HEK293 (cell line): Measurements from ENCODE around the gene FBXW5.

Source experiments
- ATF2 ChIP-seq: fragments of 450-650 bp; formaldehyde crosslinking; IDR thresholded peaks from 2 replicates; pipeline ENCODE4 v1.5.1; 2016; ENCODE audit warnings: missing biosample characterization, missing genetic modification characterization, low read depth
- BCL11A ChIP-seq: fragments of 450-650 bp; formaldehyde crosslinking; IDR thresholded peaks from 2 replicates; pipeline ENCODE4 v1.5.1; 2016; ENCODE audit warnings: low read depth, missing biosample characterization, missing genetic modification characterization
- BCL6B ChIP-seq: fragments of 450-650 bp; formaldehyde crosslinking; IDR thresholded peaks from 2 replicates; pipeline ENCODE4 v1.5.1; 2017; ENCODE audit warnings: missing biosample characterization, missing genetic modification characterization
- GFI1B ChIP-seq: fragments of 450-650 bp; formaldehyde crosslinking; IDR thresholded peaks from 2 replicates; pipeline ENCODE4 v1.5.1; 2016; ENCODE audit warnings: missing biosample characterization, missing genetic modification characterization
- HOXD13 ChIP-seq: sonication (generic); formaldehyde crosslinking; IDR thresholded peaks from 2 replicates; pipeline ENCODE4 v1.8.0; 2022; ENCODE audit warnings: missing genetic modification reagents, borderline replicate concordance
- INSM2 ChIP-seq: fragments of 450-650 bp; formaldehyde crosslinking; IDR thresholded peaks from 2 replicates; pipeline ENCODE4 v1.5.1; 2016; ENCODE audit warnings: missing biosample characterization, missing genetic modification characterization
- KLF10 ChIP-seq: fragments of 450-650 bp; IDR thresholded peaks from 2 replicates; pipeline ENCODE4 v1.5.1; 2018; ENCODE audit warnings: missing biosample characterization, mild to moderate bottlenecking, missing genetic modification characterization
- PRDM6 ChIP-seq: fragments of 450-650 bp; formaldehyde crosslinking; IDR thresholded peaks from 2 replicates; pipeline ENCODE4 v1.5.1; 2017; ENCODE audit warnings: missing biosample characterization, missing genetic modification characterization
- REPIN1 ChIP-seq: fragments of 450-650 bp; formaldehyde crosslinking; IDR thresholded peaks from 2 replicates; pipeline ENCODE4 v1.5.1; 2017; ENCODE audit warnings: missing biosample characterization, missing genetic modification characterization, low read depth
- SCRT1 ChIP-seq: fragments of 450-650 bp; formaldehyde crosslinking; IDR thresholded peaks from 2 replicates; pipeline ENCODE4 v1.5.1; 2016; ENCODE audit warnings: missing biosample characterization, missing genetic modification characterization, borderline replicate concordance
- ZBTB21 ChIP-seq: fragments of 450-650 bp; formaldehyde crosslinking; IDR thresholded peaks from 2 replicates; pipeline ENCODE4 v1.5.1; 2017; ENCODE audit warnings: missing biosample characterization, missing genetic modification characterization
- ZNF18 ChIP-seq: fragments of 450-650 bp; formaldehyde crosslinking; IDR thresholded peaks from 2 replicates; pipeline ENCODE4 v1.5.1; 2016; ENCODE audit warnings: missing biosample characterization, missing genetic modification characterization
- ZNF324 ChIP-seq: fragments of 450-650 bp; formaldehyde crosslinking; IDR thresholded peaks from 2 replicates; pipeline ENCODE4 v1.5.1; 2016; ENCODE audit warnings: missing biosample characterization, missing genetic modification characterization
- ZNF354C ChIP-seq: fragments of 450-650 bp; formaldehyde crosslinking; IDR thresholded peaks from 2 replicates; pipeline ENCODE4 v1.5.1; 2016; ENCODE audit warnings: missing biosample characterization, missing genetic modification characterization, low read depth, borderline replicate concordance
- ZNF362 ChIP-seq: fragments of 450-650 bp; formaldehyde crosslinking; IDR thresholded peaks from 2 replicates; pipeline ENCODE4 v1.5.1; 2016; ENCODE audit warnings: missing biosample characterization, missing genetic modification characterization
- ZNF394 ChIP-seq: fragments of 450-650 bp; formaldehyde crosslinking; IDR thresholded peaks from 2 replicates; pipeline ENCODE4 v1.5.1; 2016; ENCODE audit warnings: missing biosample characterization, missing genetic modification characterization, mild to moderate bottlenecking, moderate library complexity, borderline replicate concordance
- ZNF473 ChIP-seq: fragments of 450-650 bp; formaldehyde crosslinking; IDR thresholded peaks from 2 replicates; pipeline ENCODE4 v1.5.1; 2017; ENCODE audit warnings: missing biosample characterization, missing genetic modification characterization
- ZNF510 ChIP-seq: fragments of 450-650 bp; formaldehyde crosslinking; IDR thresholded peaks from 2 replicates; pipeline ENCODE4 v1.5.1; 2018; ENCODE audit warnings: mild to moderate bottlenecking, missing genetic modification characterization, missing biosample characterization; ENCODE audit not compliant: insufficient replicate concordance
- ZNF521 ChIP-seq: fragments of 450-650 bp; formaldehyde crosslinking; IDR thresholded peaks from 2 replicates; pipeline ENCODE4 v1.5.1; 2017; ENCODE audit warnings: missing biosample characterization, mild to moderate bottlenecking, missing genetic modification characterization
- ZNF530 ChIP-seq: fragments of 450-650 bp; formaldehyde crosslinking; IDR thresholded peaks from 2 replicates; pipeline ENCODE4 v1.5.1; 2016; ENCODE audit warnings: low read depth, missing biosample characterization, missing genetic modification characterization
- ZNF561 ChIP-seq: fragments of 450-650 bp; IDR thresholded peaks from 2 replicates; pipeline ENCODE4 v1.5.1; 2018; ENCODE audit warnings: missing biosample characterization, missing genetic modification characterization, borderline replicate concordance
- ZNF571 ChIP-seq: fragments of 450-650 bp; formaldehyde crosslinking; IDR thresholded peaks from 2 replicates; pipeline ENCODE4 v1.5.0; 2017; ENCODE audit warnings: missing biosample characterization, missing genetic modification characterization
- ZNF600 ChIP-seq: fragments of 450-650 bp; formaldehyde crosslinking; IDR thresholded peaks from 2 replicates; pipeline ENCODE4 v1.5.1; 2016; ENCODE audit warnings: missing biosample characterization, missing genetic modification characterization
- ZNF654 ChIP-seq: fragments of 450-650 bp; formaldehyde crosslinking; IDR thresholded peaks from 2 replicates; pipeline ENCODE4 v1.5.1; 2016; ENCODE audit warnings: low read depth, missing biosample characterization, missing genetic modification characterization
- ZNF670 ChIP-seq: fragments of 450-650 bp; formaldehyde crosslinking; IDR thresholded peaks from 2 replicates; pipeline ENCODE4 v1.5.1; 2016; ENCODE audit warnings: missing biosample characterization, missing genetic modification characterization, low read depth
- ZNF830 ChIP-seq: fragments of 450-650 bp; IDR thresholded peaks from 2 replicates; pipeline ENCODE4 v1.5.0; 2018; ENCODE audit warnings: missing biosample characterization, missing genetic modification characterization, low read depth, mild to moderate bottlenecking, moderate library complexity
- ZSCAN16 ChIP-seq: fragments of 450-650 bp; formaldehyde crosslinking; IDR thresholded peaks from 2 replicates; pipeline ENCODE4 v1.5.1; 2016; ENCODE audit warnings: missing biosample characterization, missing genetic modification characterization
- ZSCAN4 ChIP-seq: fragments of 450-650 bp; formaldehyde crosslinking; IDR thresholded peaks from 2 replicates; pipeline ENCODE4 v1.5.1; 2017; ENCODE audit warnings: missing biosample characterization, missing genetic modification characterization

FBXW5 gene

GRCh38 chr9:136943291-136944211 is 987 bp downstream of the FBXW5 start (continued):
- TF ChIP-seq HOXD13 (CRISPR knock-in tag) = no peak
- TF ChIP-seq KLF10 (tag by site-specific recombination) = no peak
- TF ChIP-seq ZNF600 (tag by site-specific recombination) = peak; percentile 70; the same call in 1 of the 2 replicates
- no peak for TF ChIP-seq PRDM6 (tag by site-specific recombination)
- TF ChIP-seq GFI1B (tag by site-specific recombination) = no peak
- no peak for TF ChIP-seq ZBTB21 (tag by site-specific recombination)
- TF ChIP-seq ZNF324 (tag by site-specific recombination) = peak; percentile 64; the same call in 1 of the 2 replicates
- no peak for TF ChIP-seq ZSCAN16
- 0 out of 2 replicates have a peak, but pooled peaks have one; percentile 6 for TF ChIP-seq BCL11A (tag by site-specific recombination)
- TF ChIP-seq ZNF473 = no peak
- TF ChIP-seq ZSCAN4 = no peak
- no peak for TF ChIP-seq ATF2 (tag by site-specific recombination)
- TF ChIP-seq ZNF521 (tag by site-specific recombination) = no peak
- no peak for TF ChIP-seq ZNF354C (tag by site-specific recombination)
- no peak for TF ChIP-seq ZNF670
- no peak for TF ChIP-seq ZNF530 (tag by site-specific recombination)
- TF ChIP-seq ZNF571 = no peak
- no peak for TF ChIP-seq ZNF510 (tag by site-specific recombination)
- TF ChIP-seq ZNF654 (tag by site-specific recombination) = no peak
- no peak for TF ChIP-seq BCL6B (tag by site-specific recombination)
- no peak for TF ChIP-seq REPIN1 (tag by site-specific recombination)
- no peak for TF ChIP-seq ZNF394 (tag by site-specific recombination)
- TF ChIP-seq ZNF362 (tag by site-specific recombination) = no peak
- no peak for TF ChIP-seq ZNF830 (tag by site-specific recombination)
- no peak for TF ChIP-seq SCRT1 (tag by site-specific recombination)
- TF ChIP-seq INSM2 (tag by site-specific recombination) = no peak
- no peak for TF ChIP-seq ZNF18 (tag by site-specific recombination)
- peak; percentile 11; the same call in 1 of the 2 replicates for TF ChIP-seq ZNF561 (tag by site-specific recombination)
